Lung (tissue), 12 donors: ENCODE results near the gene TJP1. TPM values are rescaled to one million over a fixed set of nuclear protein-coding genes. Genes with fewer than 3 reads are reported as not detected.

Experiments
- ATAC-seq: fragments of 200-7000 bp; cut with Tn5 transposase; one replicate; pipeline ENCODE4 v1.9.1; 2020; ENCODE audit warnings: moderate number of reproducible peaks; ENCODE audit not compliant: insufficient read depth, low FRiP score
- DNase-seq, 3 donors: peaks; one replicate each; pipeline ENCODE4 v3.0.0-alpha.2; 2013 to 2017
- H3K27ac ChIP-seq, 2 donors: one replicate each; pipeline ENCODE4 v1.5.1; 2013; ENCODE audit warnings: mild to moderate bottlenecking in 2 of 2, moderate library complexity in 2 of 2, control low read depth in 1 of 2, inconsistent platforms in 1 of 2, low read depth in 1 of 2, low read length in 1 of 2
- H3K27me3 ChIP-seq, 3 donors: one replicate each; pipeline ENCODE4 v1.5.1; 2013; ENCODE audit warnings: low read length in 2 of 3; ENCODE audit not compliant: control insufficient read depth in 3 of 3, insufficient read depth in 3 of 3
- H3K36me3 ChIP-seq, 4 donors: one replicate each; pipeline ENCODE4 v1.5.1; 2013; ENCODE audit warnings: low read length in 4 of 4, mild to moderate bottlenecking in 1 of 4, moderate library complexity in 1 of 4; ENCODE audit not compliant: control insufficient read depth in 4 of 4, insufficient read depth in 4 of 4
- H3K4me1 ChIP-seq, 5 donors: one replicate each; pipeline ENCODE4 v1.5.1; 2013; ENCODE audit warnings: low read length in 5 of 5, mild to moderate bottlenecking in 2 of 5, moderate library complexity in 1 of 5; ENCODE audit not compliant: control insufficient read depth in 5 of 5, insufficient read depth in 5 of 5
- H3K4me3 ChIP-seq: one replicate; pipeline ENCODE4 v1.5.1; 2013; ENCODE audit warnings: mild to moderate bottlenecking, control low read depth, moderate library complexity
- H3K9ac ChIP-seq, 2 donors: one replicate each; pipeline ENCODE4 v1.5.1; 2013; ENCODE audit warnings: low read length in 2 of 2, control low read depth in 1 of 2; ENCODE audit not compliant: insufficient read depth in 1 of 2
- H3K9me3 ChIP-seq, 4 donors: one replicate each; pipeline ENCODE4 v1.5.1; 2013; ENCODE audit warnings: low read length in 3 of 4, mild to moderate bottlenecking in 1 of 4, moderate library complexity in 1 of 4; ENCODE audit not compliant: control insufficient read depth in 4 of 4, insufficient read depth in 3 of 4
- CTCF ChIP-seq: IDR thresholded peaks from 2 replicates; pipeline ENCODE4 v1.5.1; 2012; ENCODE audit warnings: mild to moderate bottlenecking; ENCODE audit errors: control extremely low read depth, extremely low read depth
- WGBS, 2 donors: extraction: QIAGEN DNeasy Blood & Tissue Kit; methylation state at CpG; one replicate each; pipeline ENCODE4 v1.1.7; 2013; 5-methylcytosine and 5-hydroxymethylcytosine counted together
- polyA plus RNA-seq, 2 donors: library from polyadenylated mRNA; stranded (reverse); fragments of 200-250 nt; gene quantifications; one replicate each; pipeline ENCODE4 v1.2.1, GENCODE V29; 2013
- total RNA-seq, 2 donors: library from RNA; depleted of rRNA in 1 of 2; stranded (reverse); fragments of >200 nt in 1 of 2; gene quantifications; one replicate each; pipeline ENCODE4 v1.2.1, GENCODE V29; 2014 to 2021
- donor health status: control.
- donor health status: control.
- donor health status: Bipolar disorder and iron deficiency.
- donor health status: healthy.
- donor health status: DM: yes; HTN: yes; CAD: no.

Gene TJP1
- total and polyA plus RNA-seq, 4 donors = 20.6 to 211 (median 53.8) TPM

DNA sequence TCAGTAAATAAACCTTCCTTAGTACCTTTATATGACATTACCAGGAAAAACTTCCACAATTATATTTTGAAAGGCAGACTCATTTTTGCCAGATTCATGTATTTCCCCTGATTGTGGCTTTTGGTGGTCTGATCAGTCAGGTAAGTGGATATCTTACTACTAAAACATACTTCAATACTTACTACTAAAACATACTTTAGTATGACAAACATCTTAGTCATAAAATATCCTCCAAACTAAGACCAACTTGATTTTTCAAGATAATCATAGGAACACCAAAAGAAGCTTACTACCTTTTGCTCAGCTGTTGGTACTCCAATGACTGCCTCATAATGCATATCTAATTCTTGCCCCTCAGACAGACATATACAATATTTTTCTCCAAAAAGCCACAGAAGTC is 9.3 kb downstream of the TJP1 start:
- TF ChIP-seq CTCF = no peak
- Histone ChIP-seq H3K9me3 (no peaks in the 10 kb centered on the region), H3K4me1 (peaks cover 0 to 48% (median 4%) of the 10 kb centered on the region in 5 donors), H3K4me3 (no peak overlapping the region), H3K27ac (no peak overlapping the region), H3K27me3 (no peaks in the 10 kb centered on the region), H3K9ac (no peak overlapping the region), H3K36me3 (no peaks in the 10 kb centered on the region)
- DNase-seq = no peak
- ATAC-seq = no peak

GRCh38 chr15:29812384-29812694 is 9.9 kb downstream of the TJP1 start:
- 38 to 67% methylated on average over 2 of the region's 2 CpGs for WGBS, 2 donors
- H3K4me1 ChIP-seq = peaks cover 0 to 48% (median 4%) of the 10 kb centered on the region in 5 donors

GRCh38 chr15:29811691-29812383 is 10.4 kb downstream of the TJP1 start:
- TF ChIP-seq CTCF = no peak
- H3K4me1 ChIP-seq = peaks cover 0 to 48% (median 4%) of the 10 kb centered on the region in 5 donors
- no peak overlapping the region for H3K9ac ChIP-seq
- ATAC-seq (no peak), DNase-seq (no peak)
- no peak overlapping the region for H3K27ac ChIP-seq
- H3K4me3 ChIP-seq = no peak overlapping the region
- no peaks in the 10 kb centered on the region for H3K9me3 ChIP-seq
- H3K27me3 ChIP-seq = no peaks in the 10 kb centered on the region
- no peaks in the 10 kb centered on the region for H3K36me3 ChIP-seq
- WGBS, 2 donors = 59 to 78% methylated on average over 2 of the region's 2 CpGs

More at GRCh38 chr15:29812384-29812694, 9.9 kb downstream of the TJP1 start:
- no peaks in the 10 kb centered on the region for H3K27me3 ChIP-seq
- no peaks in the 10 kb centered on the region for H3K9me3 ChIP-seq
- TF ChIP-seq CTCF = no peak
- no peak overlapping the region for H3K4me3 ChIP-seq
- DNase-seq (peak in 2 of 3 donors; percentile 46 to 69), ATAC-seq (no peak)
- no peak overlapping the region for H3K27ac ChIP-seq
- H3K36me3 ChIP-seq = no peaks in the 10 kb centered on the region
- H3K9ac ChIP-seq = no peak overlapping the region

DNA sequence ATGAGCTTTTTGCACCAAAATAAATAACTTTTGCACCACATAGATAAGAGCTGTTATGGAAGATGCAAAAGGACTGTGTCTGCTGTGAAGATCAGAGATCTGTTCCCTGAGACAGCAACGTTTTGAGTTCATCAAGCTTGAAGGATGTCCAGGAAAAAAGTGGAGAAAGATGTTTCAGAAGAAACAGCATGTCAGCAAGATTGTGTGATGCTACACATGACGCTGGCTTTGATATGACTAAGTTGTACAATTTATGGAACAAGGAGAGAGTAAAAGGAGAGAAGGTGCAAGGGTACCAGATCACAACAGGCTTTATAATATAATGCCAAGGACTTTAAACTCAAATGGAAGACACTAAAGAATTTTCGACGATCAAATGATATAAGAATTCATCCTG is 16.6 kb downstream of the TJP1 start:
- no peaks in the 10 kb centered on the region for H3K36me3 ChIP-seq
- H3K4me3 ChIP-seq = no peak overlapping the region
- H3K27ac ChIP-seq = no peak overlapping the region
- no peaks in the 10 kb centered on the region for H3K27me3 ChIP-seq
- no peak overlapping the region for H3K9ac ChIP-seq
- 67 to 81% methylated on average over 4 of the region's 4 CpGs for WGBS, 2 donors
- no peak for TF ChIP-seq CTCF
- ATAC-seq (no peak), DNase-seq (no peak)
- H3K9me3 ChIP-seq = no peaks in the 10 kb centered on the region
- H3K4me1 ChIP-seq = peaks cover 0 to 42% (median 13%) of the 10 kb centered on the region in 5 donors
